RWPE2 (cell line): ENCODE results near the gene SAMD8.
A peak's percentile ranks its signal among the peaks of the same experiment; 100 is the strongest.

ENCODE experiments used
- ATAC-seq: fragments of 200-7000 bp; cut with Tn5 transposase; 3 replicates; pipeline ENCODE4 v1.9.1; 2021; ENCODE audit warnings: low read depth
- DNase-seq: peaks from one replicate; pipeline ENCODE4 v3.0.0-alpha.2; 2020; ENCODE audit warnings: low spot score
- H3K27ac ChIP-seq: fragments of 450-650 bp; 2 replicates; pipeline ENCODE4 v1.5.1; 2017; ENCODE audit warnings: mild to moderate bottlenecking; ENCODE audit not compliant: poor library complexity, severe bottlenecking
- H3K27me3 ChIP-seq: fragments of 250-450 bp; sonication (Bioruptor Pico); 2 replicates; pipeline ENCODE4 v1.5.1; 2021; ENCODE audit warnings: mild to moderate bottlenecking, moderate library complexity; ENCODE audit not compliant: insufficient read depth, poor library complexity, severe bottlenecking
- H3K36me3 ChIP-seq: fragments of 250-450 bp; sonication (Bioruptor Pico); 2 replicates; pipeline ENCODE4 v1.5.1; 2020; ENCODE audit warnings: low read depth, mild to moderate bottlenecking, moderate library complexity
- H3K4me1 ChIP-seq: fragments of 250-450 bp; sonication (Bioruptor Pico); 2 replicates; pipeline ENCODE4 v1.5.1; 2021; ENCODE audit warnings: mild to moderate bottlenecking, moderate library complexity; ENCODE audit not compliant: insufficient read depth, poor library complexity, severe bottlenecking
- H3K4me3 ChIP-seq: fragments of 250-450 bp; sonication (Bioruptor Pico); 2 replicates; pipeline ENCODE4 v1.5.1; 2021; ENCODE audit warnings: mild to moderate bottlenecking, moderate library complexity; ENCODE audit not compliant: severe bottlenecking
- H3K9me3 ChIP-seq: fragments of 250-450 bp; sonication (Bioruptor Pico); 2 replicates; pipeline ENCODE4 v1.5.1; 2021; ENCODE audit warnings: mild to moderate bottlenecking, moderate library complexity; ENCODE audit not compliant: severe bottlenecking
- TF ChIP-seq, protein P1 (sequence below): fragments of 450-650 bp; IDR thresholded peaks from one replicate; pipeline ENCODE4 v1.5.1; 2017; ENCODE audit warnings: mild to moderate bottlenecking, moderate library complexity; ENCODE audit not compliant: poor library complexity, severe bottlenecking

The SAMD8 gene

DNA sequence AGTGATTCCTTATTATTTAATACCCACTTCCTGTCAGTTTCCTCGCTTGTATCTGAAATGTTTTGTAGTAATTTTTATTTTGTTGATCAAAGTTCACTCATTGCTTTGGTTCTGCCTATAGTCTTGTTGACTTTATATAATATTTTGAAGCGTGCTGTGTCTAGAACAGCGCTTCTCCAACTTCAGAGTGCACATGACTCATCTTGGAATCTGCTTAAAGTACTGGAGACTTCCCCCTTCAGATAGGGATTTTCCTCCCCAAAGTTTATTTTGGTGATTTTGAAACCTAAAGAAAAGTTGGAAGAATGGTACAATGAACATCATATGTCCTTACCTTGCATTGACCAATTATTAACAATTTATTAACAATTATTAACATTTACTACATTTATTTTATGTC is 118.5 kb downstream of the SAMD8 start:
- Histone ChIP-seq H3K27ac (peak overlapping the region; percentile 81), H3K9me3 (no peaks in the 10 kb centered on the region), H3K27me3 (no peaks in the 10 kb centered on the region), H3K4me3 (no peak overlapping the region), H3K4me1 (peaks cover 39% of the 10 kb centered on the region), H3K36me3 (peaks cover 79% of the 10 kb centered on the region)
- TF ChIP-seq, protein P1, sequence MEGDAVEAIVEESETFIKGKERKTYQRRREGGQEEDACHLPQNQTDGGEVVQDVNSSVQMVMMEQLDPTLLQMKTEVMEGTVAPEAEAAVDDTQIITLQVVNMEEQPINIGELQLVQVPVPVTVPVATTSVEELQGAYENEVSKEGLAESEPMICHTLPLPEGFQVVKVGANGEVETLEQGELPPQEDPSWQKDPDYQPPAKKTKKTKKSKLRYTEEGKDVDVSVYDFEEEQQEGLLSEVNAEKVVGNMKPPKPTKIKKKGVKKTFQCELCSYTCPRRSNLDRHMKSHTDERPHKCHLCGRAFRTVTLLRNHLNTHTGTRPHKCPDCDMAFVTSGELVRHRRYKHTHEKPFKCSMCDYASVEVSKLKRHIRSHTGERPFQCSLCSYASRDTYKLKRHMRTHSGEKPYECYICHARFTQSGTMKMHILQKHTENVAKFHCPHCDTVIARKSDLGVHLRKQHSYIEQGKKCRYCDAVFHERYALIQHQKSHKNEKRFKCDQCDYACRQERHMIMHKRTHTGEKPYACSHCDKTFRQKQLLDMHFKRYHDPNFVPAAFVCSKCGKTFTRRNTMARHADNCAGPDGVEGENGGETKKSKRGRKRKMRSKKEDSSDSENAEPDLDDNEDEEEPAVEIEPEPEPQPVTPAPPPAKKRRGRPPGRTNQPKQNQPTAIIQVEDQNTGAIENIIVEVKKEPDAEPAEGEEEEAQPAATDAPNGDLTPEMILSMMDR, result no peak
- DNase-seq, result no peak
- no peak for ATAC-seq

DNA sequence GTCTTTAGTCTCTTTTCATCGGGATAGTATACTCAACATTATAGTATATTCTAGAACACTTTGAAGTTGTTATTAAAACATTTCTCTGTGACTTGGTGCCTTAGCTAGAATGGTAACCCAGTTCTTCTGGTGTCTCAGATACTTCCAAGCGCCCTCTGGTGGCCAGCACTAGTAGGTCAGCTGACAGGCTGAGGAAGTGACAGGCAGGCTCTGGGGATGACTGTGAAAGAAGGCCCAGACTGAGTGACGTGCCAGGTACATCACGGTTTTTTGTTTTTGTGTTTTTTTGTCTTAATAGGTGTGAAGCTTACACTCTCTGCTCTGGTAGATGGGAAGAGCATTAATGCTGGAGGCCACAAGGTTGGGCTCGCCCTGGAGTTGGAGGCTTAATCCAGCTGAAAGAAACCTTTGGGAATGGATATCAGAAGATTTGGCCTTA is 119.2 kb downstream of the SAMD8 start:
- Histone ChIP-seq H3K4me3 (no peak overlapping the region), H3K4me1 (peaks cover 33% of the 10 kb centered on the region), H3K27ac (peak overlapping the region; percentile 81), H3K36me3 (peaks cover 73% of the 10 kb centered on the region), H3K27me3 (no peaks in the 10 kb centered on the region), H3K9me3 (no peaks in the 10 kb centered on the region)
- TF ChIP-seq, protein P1, result peak; percentile 97
- ATAC-seq, result peak; percentile 24; the same call in 2 of the 3 replicates
- peak; percentile 82 for DNase-seq
